K562 (cell line): ENCODE data around the gene RPS6KA4. TPM values are rescaled to one million over a fixed set of nuclear protein-coding genes. Genes with fewer than 3 reads are reported as not detected.
A peak's percentile ranks its signal among the peaks of the same experiment; 100 is the strongest.

Experiments used
- ATAC-seq: fragments of 200-7000 bp; cut with Tn5 transposase; 3 replicates; pipeline ENCODE4 v1.9.1; 2020; ENCODE audit warnings: moderate library complexity
- BruUV-seq: library from RNA; stranded (reverse); fragments of 400-500 nt; replicated peaks from 2 replicates; lab custom pipeline; 2021; lab: Mats Ljungman, UMichigan
- CTCF ChIA-PET: fragments of 300-600 bp; formaldehyde crosslinking; extraction: SDS; loops from one replicate; lab custom pipeline; 2021; ENCODE audit warnings: low intra/inter-chr PET ratio; lab: Yijun Ruan, JAX
- POLR2A ChIA-PET: fragments of 300-600, 350-650 bp; sonication (Branson Sonifier 250); formaldehyde crosslinking; extraction: SDS; loops from one replicate; lab custom pipeline; 2021; ENCODE audit warnings: antibody characterized with exemption, inconsistent platforms; lab: Yijun Ruan, JAX
- DNase-seq, 4 experiments: peaks; one replicate each; pipeline versions ENCODE4 v3.0.0 to v3.0.0-alpha.2; 2011 to 2018; ENCODE audit warnings: low spot score in 3 of 4, mixed read lengths in 3 of 4; ENCODE audit errors: extremely low read depth in 1 of 4
- FAIRE-seq: peaks from 2 replicates; lab custom pipeline; 2011; peaks lifted over from hg19 to GRCh38; lab: Jason Lieb, UNC
- H2AFZ ChIP-seq: 2 replicates; pipeline ENCODE4 v1.6.0; 2011; ENCODE audit warnings: low read depth, low read length, control low read depth, inconsistent platforms
- H3K27ac ChIP-seq: fragments of 200-600 bp; 3 replicates; pipeline ENCODE4 v1.8.0; 2011; ENCODE audit warnings: low read depth, mild to moderate bottlenecking, control low read depth, inconsistent platforms, low read length, moderate library complexity, mixed read lengths; ENCODE audit errors: extremely low read depth
- H3K27me3 ChIP-seq, 2 experiments: fragments of 300-600 bp in 1 of 2; 2 replicates in 1 of 2; 3 replicates in 1 of 2; pipeline versions ENCODE4 v1.6.0 to v1.8.0; 2011; ENCODE audit warnings: inconsistent platforms in 2 of 2, low read length in 2 of 2, mild to moderate bottlenecking in 1 of 2, mixed read lengths in 1 of 2, moderate library complexity in 1 of 2; ENCODE audit not compliant: control insufficient read depth in 2 of 2, insufficient read depth in 2 of 2
- H3K36me3 ChIP-seq: fragments of 300-600 bp; 3 replicates; pipeline ENCODE4 v1.8.0; 2011; ENCODE audit warnings: mild to moderate bottlenecking, low read length, inconsistent platforms; ENCODE audit not compliant: control insufficient read depth, insufficient read depth
- H3K4me1 ChIP-seq, 2 experiments: fragments of 200-600 bp in 1 of 2; replicated peaks in 1 of 2; 2 replicates in 1 of 2; 3 replicates in 1 of 2; pipeline versions ENCODE4 v1.5.1 to v1.8.0; 2011; ENCODE audit warnings: inconsistent platforms in 2 of 2, low read length in 2 of 2, mild to moderate bottlenecking in 1 of 2, mixed read lengths in 1 of 2, moderate library complexity in 1 of 2; ENCODE audit not compliant: control insufficient read depth in 2 of 2, insufficient read depth in 2 of 2
- H3K4me2 ChIP-seq: 2 replicates; pipeline ENCODE4 v1.6.1; 2011; ENCODE audit warnings: low read length, control low read depth, inconsistent platforms, mixed read lengths; ENCODE audit not compliant: insufficient read depth
- H3K4me3 ChIP-seq: fragments of 200-600 bp; sonication (generic), shearing (Covaris generic); 2 replicates; pipeline ENCODE4 v1.5.1; 2016; ENCODE audit warnings: control low read depth, inconsistent platforms
- H3K79me2 ChIP-seq: fragments of 200-600 bp; 3 replicates; pipeline ENCODE4 v1.8.0; 2011; ENCODE audit warnings: low read length, inconsistent platforms; ENCODE audit not compliant: control insufficient read depth, insufficient read depth
- H3K9ac ChIP-seq, 2 experiments: 2 replicates each; pipeline versions ENCODE4 v1.6.0 to v1.6.1; 2011; ENCODE audit warnings: low read depth in 2 of 2, low read length in 2 of 2, control low read depth in 1 of 2, inconsistent platforms in 1 of 2, mild to moderate bottlenecking in 1 of 2, mixed read lengths in 1 of 2; ENCODE audit not compliant: insufficient read depth in 1 of 2
- H3K9me1 ChIP-seq: one replicate; pipeline ENCODE4 v1.6.0; 2011; ENCODE audit warnings: inconsistent platforms, mild to moderate bottlenecking, low read length, moderate library complexity; ENCODE audit not compliant: control insufficient read depth, insufficient read depth
- H3K9me3 ChIP-seq: replicated peaks from 2 replicates; pipeline ENCODE4 v1.5.1; 2011; ENCODE audit warnings: low read depth, low read length, inconsistent platforms; ENCODE audit not compliant: control insufficient read depth, insufficient read depth
- H4K20me1 ChIP-seq: replicated peaks from 2 replicates; pipeline ENCODE4 v1.6.1; 2011; ENCODE audit warnings: low read length, inconsistent platforms, mixed read lengths; ENCODE audit not compliant: control insufficient read depth, insufficient read depth
- ARID4B ChIP-seq: sonication (generic); formaldehyde crosslinking; IDR thresholded peaks from 2 replicates; pipeline ENCODE4 v1.8.0; 2022; ENCODE audit warnings: mild to moderate bottlenecking, missing genetic modification reagents
- ATF3 ChIP-seq, 2 experiments: fragments of 450-650 bp in 1 of 2; sonication (generic) in 1 of 2; formaldehyde crosslinking in 1 of 2; IDR thresholded peaks in 1 of 2; conservative IDR thresholded peaks in 1 of 2; 2 replicates each; pipeline versions ENCODE4 v1.6.1 to v1.8.1; 2016 to 2023; ENCODE audit warnings: mild to moderate bottlenecking in 2 of 2, moderate library complexity in 2 of 2, inconsistent platforms in 1 of 2, missing genetic modification reagents in 1 of 2
- FOXJ2 ChIP-seq: fragments of 200-800 bp; sonication (Bioruptor generic); IDR thresholded peaks from 2 replicates; pipeline ENCODE4 v1.6.1; 2016; ENCODE audit warnings: missing genetic modification characterization, missing compliant biosample characterization
- FOXP4 ChIP-seq: sonication (generic); formaldehyde crosslinking; IDR thresholded peaks from 2 replicates; pipeline ENCODE4 v1.8.0; 2022; ENCODE audit warnings: mild to moderate bottlenecking, missing genetic modification reagents, borderline replicate concordance
- KAT8 ChIP-seq: fragments of 450-650 bp; IDR thresholded peaks from 2 replicates; pipeline ENCODE4 v1.6.1; 2016; ENCODE audit warnings: low read depth, mild to moderate bottlenecking
- PCBP1 ChIP-seq: fragments of 200-400 bp; formaldehyde crosslinking; IDR thresholded peaks from 2 replicates; pipeline ENCODE4 v1.6.1; 2018; ENCODE audit warnings: mild to moderate bottlenecking, low read depth, low read length; ENCODE audit not compliant: poor library complexity, severe bottlenecking
- PHF21A ChIP-seq: fragments of 450-650 bp; IDR thresholded peaks from 2 replicates; pipeline ENCODE4 v1.6.1; 2017; ENCODE audit warnings: low read depth, borderline replicate concordance
- TRIM25 ChIP-seq: fragments of 450-650 bp; IDR thresholded peaks from 2 replicates; pipeline ENCODE4 v1.7.0; 2016; ENCODE audit warnings: borderline replicate concordance
- XRCC3 ChIP-seq: fragments of 450-650 bp; IDR thresholded peaks from 2 replicates; pipeline ENCODE4 v1.6.1; 2017; ENCODE audit warnings: mild to moderate bottlenecking, moderate library complexity
- ZNF696 ChIP-seq: fragments of 250-450 bp; sonication (Bioruptor Pico); conservative IDR thresholded peaks from 2 replicates; pipeline ENCODE4 v1.4.0; 2020; ENCODE audit warnings: mild to moderate bottlenecking, moderate library complexity
- ZNF75A ChIP-seq: fragments of 450-650 bp; formaldehyde crosslinking; IDR thresholded peaks from 2 replicates; pipeline ENCODE4 v1.4.0; 2020; ENCODE audit warnings: mild to moderate bottlenecking
- ZZZ3 ChIP-seq: fragments of 450-650 bp; IDR thresholded peaks from 2 replicates; pipeline ENCODE4 v1.6.1; 2016; ENCODE audit warnings: antibody characterized with exemption, mild to moderate bottlenecking, moderate library complexity
- WGBS: fragments of 100-300 bp; shearing (Covaris generic); methylation state at CpG from one replicate; pipeline ENCODE4 v1.1.6; 2016; ENCODE audit warnings: low coverage, mixed read lengths; ENCODE audit not compliant: insufficient coverage; ENCODE audit errors: missing lambda C conversion rate; 5-methylcytosine and 5-hydroxymethylcytosine counted together
- in situ Hi-C: fragments of 300-500 bp; cut with MboI; formaldehyde crosslinking; loops from 4 replicates; pipeline ENCODE4 v1.15.0; 2018; ENCODE audit warnings: inconsistent platforms, mixed read lengths
- intact Hi-C: fragments of 100-400 bp; cut with micrococcal nuclease; formaldehyde crosslinking; loops from 2 replicates; pipeline ENCODE4 v1.14.2; 2022
- polyA plus RNA-seq, 8 experiments: library from polyadenylated mRNA; depleted of rRNA in 4 of 8; stranded (reverse) in 5 of 8; unstranded in 3 of 8; fragments of >200 nt; fragmentation: Nextera tagmentation in 2 of 8; fragmentation: Illumina TruSeq in 1 of 8; extraction: Ambion mirVana in 2 of 8; extraction: Trizol in 1 of 8; gene quantifications; 2 replicates each; pipeline versions ENCODE4 v1.2.1 to v1.2.3, GENCODE V29; 2011 to 2014; ENCODE audit warnings: inconsistent platforms in 1 of 8, missing spikeins in 1 of 8
- total RNA-seq, 7 experiments: library from RNA; depleted of rRNA in 6 of 7; stranded (reverse); fragments of >200 nt in 6 of 7; fragmentation: Illumina TruSeq in 2 of 7; extraction: Trizol in 2 of 7; gene quantifications; 2 replicates each; pipeline versions ENCODE4 v1.2.1 to v1.2.3, GENCODE V29; 2011 to 2021; ENCODE audit warnings: low replicate concordance in 1 of 7

The RPS6KA4 gene
- total and polyA plus RNA-seq, 9 of the 15 experiments (the other 6 are each of a cell fraction or from before 2014, with no cell fraction given) = 0.15 to 23.8 (median 9.8) TPM

- no peak for ATAC-seq
- no peaks in the 10 kb centered on the region for H3K36me3 ChIP-seq
- no peak for TF ChIP-seq TRIM25
- TF ChIP-seq FOXP4 (CRISPR knock-in tag) = no peak
- TF ChIP-seq ARID4B (CRISPR knock-in tag) = no peak
- TF ChIP-seq XRCC3 = no peak
- TF ChIP-seq ZZZ3 = no peak
- TF ChIP-seq ZNF696 (CRISPR knock-in tag) = no peak
- TF ChIP-seq FOXJ2 = no peak
- no peak for TF ChIP-seq PHF21A
- TF ChIP-seq KAT8 = no peak
- no peak for TF ChIP-seq ZNF75A (CRISPR knock-in tag)
- TF ChIP-seq PCBP1 = no peak
- TF ChIP-seq ATF3 (IDR thresholded peaks at IDR 0.05) = peak; percentile 64
- TF ChIP-seq ATF3 (CRISPR knock-in tag; conservative IDR thresholded peaks at IDR 0.05) = no peak
Observed at GRCh38 chr11:64419818-64420485, 61.0 kb downstream of the RPS6KA4 start.

More at GRCh38 chr11:64419818-64420485, 61.0 kb downstream of the RPS6KA4 start:
- DNase-seq = no peak
- H3K9me1 ChIP-seq = no peaks in the 10 kb centered on the region
- H3K27ac ChIP-seq = no peak overlapping the region
- BruUV-seq = no TSS peak
- H2AFZ ChIP-seq = no peak overlapping the region
- H3K4me1 ChIP-seq = no peaks in the 10 kb centered on the region
- CTCF ChIA-PET = no interaction called here
- H4K20me1 ChIP-seq = no peaks in the 10 kb centered on the region
- in situ Hi-C loops (no loop called here), intact Hi-C loops (no loop called here)
- H3K9me3 ChIP-seq = 0 out of 2 replicates have a peak, but pooled peaks cover 3% of the 10 kb centered on the region
- no peak for FAIRE-seq
- WGBS = 9% methylated on average over 8 of the region's 8 CpGs
- H3K27me3 ChIP-seq = peaks cover 9 to 16% of the 10 kb centered on the region in 2 experiments; a peak in 4 of 5 replicates
- no peaks in the 10 kb centered on the region for H3K79me2 ChIP-seq
- H3K9ac ChIP-seq = no peak overlapping the region
- POLR2A ChIA-PET = interaction anchor here (0.6 to 2.2 kb wide), 4 partner anchors 9 to 448 kb away, joined by 3 to 10 read pairs (median 5); no protein-coding TSS in a partner anchor
- no peak overlapping the region for H3K4me2 ChIP-seq
- no peak overlapping the region for H3K4me3 ChIP-seq
